Suprapubic skin (tissue), 4 donors: ENCODE measurements around the gene LCE6A. TPM values are rescaled to one million over a fixed set of nuclear protein-coding genes. Genes with fewer than 3 reads are reported as not detected.

ENCODE experiments used
- DNase-seq, 2 donors: peaks; one replicate each; pipeline ENCODE4 v3.0.0-alpha.2; 2019; ENCODE audit warnings: low spot score in 2 of 2
- H3K27ac ChIP-seq: fragments of 200-600 bp; sonication (generic); one replicate; pipeline ENCODE4 v1.5.1; 2019
- H3K27me3 ChIP-seq: fragments of 200-600 bp; sonication (generic); one replicate; pipeline ENCODE4 v1.5.1; 2019
- H3K36me3 ChIP-seq: fragments of 200-600 bp; sonication (generic); one replicate; pipeline ENCODE4 v1.5.1; 2019
- H3K4me1 ChIP-seq: fragments of 200-600 bp; sonication (generic); one replicate; pipeline ENCODE4 v1.5.1; 2019
- H3K4me3 ChIP-seq: fragments of 200-600 bp; sonication (generic); one replicate; pipeline ENCODE4 v1.5.1; 2019; ENCODE audit warnings: mild to moderate bottlenecking
- H3K9me3 ChIP-seq: fragments of 200-600 bp; sonication (generic); one replicate; pipeline ENCODE4 v1.5.1; 2019
- EP300 ChIP-seq: sonication (generic); formaldehyde crosslinking; IDR thresholded peaks from one replicate; pipeline ENCODE4 v1.6.1; 2017; ENCODE audit warnings: antibody characterized with exemption
- POLR2A ChIP-seq, 2 donors: fragments of 450-650 bp; IDR thresholded peaks; one replicate each; pipeline ENCODE4 v1.6.1; 2017; ENCODE audit warnings: antibody characterized with exemption in 2 of 2, mild to moderate bottlenecking in 2 of 2, moderate library complexity in 2 of 2
- POLR2AphosphoS5 ChIP-seq, 3 donors: sonication (generic); formaldehyde crosslinking; IDR thresholded peaks; one replicate each; pipeline ENCODE4 v1.6.1; 2017; ENCODE audit warnings: antibody characterized with exemption in 3 of 3
- WGBS: methylation state at CpG from one replicate; pipeline ENCODE4 v1.1.5; 2018; 5-methylcytosine and 5-hydroxymethylcytosine counted together
- total RNA-seq, 4 donors: library from RNA; depleted of rRNA; stranded (reverse); fragments of >200 nt; gene quantifications; one replicate each; pipeline ENCODE4 v1.1.0, GENCODE V29; 2016
- TF ChIP-seq, protein P1 (sequence below), 2 donors: fragments of 200-600 bp in 1 of 2; fragments of 450-650 bp in 1 of 2; sonication (generic) in 1 of 2; IDR thresholded peaks; one replicate each; pipeline ENCODE4 v1.5.1; 2016 to 2019; ENCODE audit warnings: antibody characterized with exemption in 2 of 2, mild to moderate bottlenecking in 1 of 2, moderate library complexity in 1 of 2

Gene LCE6A
- total RNA-seq, 4 donors from 2014 or later: 3.0 to 95.6 (median 55.0) TPM

DNA sequence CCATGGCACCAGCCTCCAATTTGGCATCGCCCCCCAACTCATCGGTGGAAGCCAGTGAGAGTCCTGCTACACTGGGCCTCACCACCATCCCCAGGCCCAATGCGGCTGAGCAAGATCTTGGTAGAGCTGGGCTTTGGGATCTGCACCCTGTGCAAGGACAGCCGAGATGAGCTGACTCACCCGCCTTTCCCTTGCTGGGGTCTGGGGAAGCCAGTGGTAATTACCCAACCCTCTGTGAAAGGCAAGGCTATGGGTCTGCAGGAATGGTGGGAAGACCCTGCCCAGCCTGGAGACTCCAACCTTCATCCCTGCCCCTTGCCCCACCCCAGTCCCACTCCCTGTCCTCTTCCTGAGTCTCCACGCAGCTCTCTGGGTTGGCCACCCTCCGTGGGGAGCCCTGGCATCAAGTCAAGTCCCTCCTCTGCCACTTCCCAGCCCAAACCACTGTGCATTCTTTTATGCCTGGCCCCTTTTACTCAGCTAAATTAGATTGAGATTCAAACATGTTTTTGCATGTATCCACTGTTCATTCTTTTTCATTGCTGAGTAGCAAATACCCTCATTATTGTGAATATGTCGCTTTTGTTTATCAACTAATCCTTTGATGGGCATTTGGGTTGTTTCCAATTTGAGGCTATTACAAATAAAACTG, 44.2 kb downstream of the LCE6A start:
- TF ChIP-seq, protein P1, sequence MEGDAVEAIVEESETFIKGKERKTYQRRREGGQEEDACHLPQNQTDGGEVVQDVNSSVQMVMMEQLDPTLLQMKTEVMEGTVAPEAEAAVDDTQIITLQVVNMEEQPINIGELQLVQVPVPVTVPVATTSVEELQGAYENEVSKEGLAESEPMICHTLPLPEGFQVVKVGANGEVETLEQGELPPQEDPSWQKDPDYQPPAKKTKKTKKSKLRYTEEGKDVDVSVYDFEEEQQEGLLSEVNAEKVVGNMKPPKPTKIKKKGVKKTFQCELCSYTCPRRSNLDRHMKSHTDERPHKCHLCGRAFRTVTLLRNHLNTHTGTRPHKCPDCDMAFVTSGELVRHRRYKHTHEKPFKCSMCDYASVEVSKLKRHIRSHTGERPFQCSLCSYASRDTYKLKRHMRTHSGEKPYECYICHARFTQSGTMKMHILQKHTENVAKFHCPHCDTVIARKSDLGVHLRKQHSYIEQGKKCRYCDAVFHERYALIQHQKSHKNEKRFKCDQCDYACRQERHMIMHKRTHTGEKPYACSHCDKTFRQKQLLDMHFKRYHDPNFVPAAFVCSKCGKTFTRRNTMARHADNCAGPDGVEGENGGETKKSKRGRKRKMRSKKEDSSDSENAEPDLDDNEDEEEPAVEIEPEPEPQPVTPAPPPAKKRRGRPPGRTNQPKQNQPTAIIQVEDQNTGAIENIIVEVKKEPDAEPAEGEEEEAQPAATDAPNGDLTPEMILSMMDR (IDR thresholded peaks at IDR 0.05): no peak
- TF ChIP-seq POLR2AphosphoS5 (IDR thresholded peaks at IDR 0.05) (no peak), EP300 (no peak), POLR2A (IDR thresholded peaks at IDR 0.05) (no peak)
- Histone ChIP-seq H3K36me3 (no peaks in the 10 kb centered on the region), H3K9me3 (no peaks in the 10 kb centered on the region), H3K27ac (no peak overlapping the region), H3K4me3 (no peak overlapping the region), H3K27me3 (no peaks in the 10 kb centered on the region), H3K4me1 (no peaks in the 10 kb centered on the region)
- DNase-seq: no peak
- WGBS: 70% methylated on average over 8 of the region's 8 CpGs

DNA sequence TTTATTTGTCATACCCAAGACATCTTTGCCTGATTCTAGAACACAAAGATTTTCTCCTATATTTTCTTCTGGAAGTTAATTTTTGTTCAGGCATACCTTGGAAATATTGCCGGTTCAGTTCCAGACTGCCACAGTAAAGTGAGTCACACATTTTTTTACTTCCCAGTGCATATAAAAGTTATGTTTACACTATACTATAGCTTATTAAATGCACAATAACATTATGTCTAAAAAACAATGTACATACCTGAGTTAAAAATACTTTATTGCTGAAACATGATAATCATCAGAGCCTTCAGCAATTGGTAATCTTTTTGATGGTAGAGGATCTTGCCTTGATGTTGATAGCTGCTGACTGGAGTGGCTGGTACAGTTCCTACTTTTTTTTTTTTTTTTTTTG, 45.5 kb downstream of the LCE6A start:
- 79% methylated on average over 1 of the region's 1 CpG for WGBS
- no peak for DNase-seq
- H3K4me3 ChIP-seq: no peak overlapping the region
- TF ChIP-seq POLR2A (IDR thresholded peaks at IDR 0.05): no peak
- no peaks in the 10 kb centered on the region for H3K4me1 ChIP-seq
- H3K9me3 ChIP-seq: no peaks in the 10 kb centered on the region
- no peaks in the 10 kb centered on the region for H3K36me3 ChIP-seq
- H3K27me3 ChIP-seq: no peaks in the 10 kb centered on the region
- H3K27ac ChIP-seq: no peak overlapping the region

Other genes with a start within 250 kb of the LCE6A start
- not detected for gene LCE3C, start 242.6 kb upstream of the LCE6A start, total RNA-seq
- gene LCE3B, start 229.0 kb upstream of the LCE6A start, total RNA-seq: not detected
- not detected for gene LCE3A, start 219.8 kb upstream of the LCE6A start, total RNA-seq
- 100 to 1,000 TPM in 3 of 4 donors, 10 to 100 TPM in 1; 11.8 to 304 (median 222) TPM for gene LCE2D, start 179.5 kb upstream of the LCE6A start, total RNA-seq
- gene LCE2C, start 167.6 kb upstream of the LCE6A start, total RNA-seq: 100 to 1,000 TPM in 3 of 4 donors, 10 to 100 TPM in 1; 66.5 to 669 (median 515) TPM
- gene LCE2B, start 156.7 kb upstream of the LCE6A start, total RNA-seq: 1,000 to 10,000 TPM in 2 of 4 donors, 100 to 1,000 TPM in 1, 10 to 100 TPM in 1; 91.9 to 1,442 (median 997) TPM
- 100 to 1,000 TPM in 3 of 4 donors, 10 to 100 TPM in 1; 28.2 to 457 (median 159) TPM for gene LCE2A, start 144.5 kb upstream of the LCE6A start, total RNA-seq
- gene LCE4A, start 134.7 kb upstream of the LCE6A start, total RNA-seq: 1 to 10 TPM in 3 of 4 donors, not detected in 1; 3.0 to 7.7 (median 3.6) TPM
- gene KPRP, start 84.8 kb upstream of the LCE6A start, total RNA-seq: 100 to 1,000 TPM in 3 of 4 donors, 10 to 100 TPM in 1; 20.9 to 138 (median 131) TPM
- gene LCE1F, start 67.7 kb upstream of the LCE6A start, total RNA-seq: 10 to 100 TPM in 3 of 4 donors, not detected in 1; 23.4 to 71.3 (median 42.8) TPM
- 10 to 100 TPM in 3 of 4 donors, 1 to 10 TPM in 1; 5.5 to 71.0 (median 29.6) TPM for gene LCE1E, start 56.6 kb upstream of the LCE6A start, total RNA-seq
- 100 to 1,000 TPM in 2 of 4 donors, 10 to 100 TPM in 2; 32.8 to 203 (median 101) TPM for gene LCE1D, start 46.1 kb upstream of the LCE6A start, total RNA-seq
- gene LCE1C, start 36.2 kb upstream of the LCE6A start, total RNA-seq: 1,000 to 10,000 TPM in 3 of 4 donors, 10 to 100 TPM in 1; 73.2 to 1,471 (median 1,283) TPM
- 100 to 1,000 TPM in 3 of 4 donors, 10 to 100 TPM in 1; 29.6 to 197 (median 166) TPM for gene LCE1B, start 30.9 kb upstream of the LCE6A start, total RNA-seq
- gene LCE1A, start 15.4 kb upstream of the LCE6A start, total RNA-seq: 100 to 1,000 TPM in 3 of 4 donors, 10 to 100 TPM in 1; 69.4 to 516 (median 417) TPM
- gene LCE7A, start 17.1 kb downstream of the LCE6A start, total RNA-seq: not detected
- gene SMCP, start 35.5 kb downstream of the LCE6A start, total RNA-seq: not detected
- gene IVL, start 65.7 kb downstream of the LCE6A start, total RNA-seq: 100 to 1,000 TPM in 3 of 4 donors, 10 to 100 TPM in 1; 50.2 to 213 (median 138) TPM
- 10 to 100 TPM; 10.7 to 42.8 (median 18.2) TPM for gene SPRR5, start 104.3 kb downstream of the LCE6A start, total RNA-seq
- 100 to 1,000 TPM in 2 of 4 donors, 10 to 100 TPM in 1, 1 to 10 TPM in 1; 1.4 to 478 (median 67.3) TPM for gene SPRR4, start 127.8 kb downstream of the LCE6A start, total RNA-seq
- 10 to 100 TPM in 1 of 4 donors, not detected in 3; 66.5 TPM for gene SPRR1A, start 141.2 kb downstream of the LCE6A start, total RNA-seq
- not detected for gene SPRR3, start 158.9 kb downstream of the LCE6A start, total RNA-seq
- gene SPRR1B, start 188.3 kb downstream of the LCE6A start, total RNA-seq: 100 to 1,000 TPM in 3 of 4 donors, 1 to 10 TPM in 1; 1.8 to 247 (median 172) TPM
- 10 to 100 TPM in 3 of 4 donors, not detected in 1; 12.3 to 69.2 (median 56.6) TPM for gene SPRR2D, start 198.3 kb downstream of the LCE6A start, total RNA-seq
- not detected for gene SPRR2A, start 214.7 kb downstream of the LCE6A start, total RNA-seq
- 1 to 10 TPM in 2 of 4 donors, not detected in 2; 2.0 to 3.3 TPM for gene SPRR2B, start 228.8 kb downstream of the LCE6A start, total RNA-seq